ENCODE results near the gene USP38.
"Not testable (repeated sequence)": the region's sequence is repeated elsewhere in the genome, so short reads cannot be mapped to it uniquely, and the experiment has no call there.

The USP38 gene

DNA sequence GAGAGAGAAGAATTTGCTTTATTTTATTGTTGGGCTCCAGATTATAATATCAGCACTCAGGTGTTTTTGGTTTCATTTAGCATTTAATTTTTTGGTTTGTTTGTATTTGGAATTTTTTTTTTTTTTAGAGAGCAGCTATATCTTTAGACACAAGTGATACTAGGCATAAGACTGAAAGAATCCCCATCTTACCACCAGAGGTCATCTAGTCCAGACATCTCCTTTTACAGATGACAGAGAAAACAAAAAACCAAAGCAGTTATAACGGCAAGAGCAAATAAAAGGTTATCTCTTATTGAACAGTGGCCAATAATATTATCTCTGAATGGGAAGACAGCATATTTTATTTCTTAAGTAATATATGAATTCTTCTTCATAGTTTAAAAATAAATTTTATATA lies 22.8 kb downstream of the USP38 start:
- no peak for DNase-seq (ENCODE audit: low read depth)

DNA sequence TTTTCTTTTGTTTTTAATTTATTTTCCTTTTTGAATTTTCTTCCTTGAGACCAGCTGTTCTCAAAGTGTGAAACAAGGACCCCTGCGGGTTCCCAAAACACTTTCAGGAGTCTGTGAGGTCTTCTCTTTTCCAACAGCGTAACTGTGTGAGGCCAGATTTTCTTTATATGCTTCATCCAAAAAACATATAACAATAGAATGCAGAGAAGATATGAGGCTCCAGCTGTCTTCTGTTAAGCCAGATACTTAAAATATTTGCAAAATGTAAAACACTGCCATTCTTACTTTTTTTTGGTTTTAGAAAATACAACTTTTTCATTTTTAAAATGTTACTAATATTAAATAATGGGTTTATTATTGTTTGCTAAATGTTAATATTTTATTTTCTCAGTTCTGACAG lies 27.8 kb downstream of the USP38 start:
- no peak for DNase-seq (ENCODE audit: low read depth)

DNA sequence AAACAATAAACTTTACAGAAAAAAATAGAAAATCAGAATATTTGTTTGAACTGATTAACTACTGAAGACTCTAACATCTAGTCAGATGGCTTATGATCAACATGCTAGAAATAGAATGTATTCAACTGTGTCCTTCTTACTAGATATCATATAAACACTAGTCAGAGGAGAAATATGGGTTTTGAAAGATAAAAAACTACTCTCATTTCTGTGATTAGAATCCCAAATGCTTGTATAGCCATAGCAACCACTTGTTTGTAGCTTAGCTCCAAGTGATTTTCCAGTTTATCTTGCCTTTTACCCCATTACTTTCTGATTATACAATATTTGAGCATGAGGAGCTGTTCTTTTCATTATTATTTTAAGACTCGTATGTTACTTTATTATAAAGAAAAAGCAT lies 31.2 kb downstream of the USP38 start:
- no peak for DNase-seq (ENCODE audit: low read depth)

DNA sequence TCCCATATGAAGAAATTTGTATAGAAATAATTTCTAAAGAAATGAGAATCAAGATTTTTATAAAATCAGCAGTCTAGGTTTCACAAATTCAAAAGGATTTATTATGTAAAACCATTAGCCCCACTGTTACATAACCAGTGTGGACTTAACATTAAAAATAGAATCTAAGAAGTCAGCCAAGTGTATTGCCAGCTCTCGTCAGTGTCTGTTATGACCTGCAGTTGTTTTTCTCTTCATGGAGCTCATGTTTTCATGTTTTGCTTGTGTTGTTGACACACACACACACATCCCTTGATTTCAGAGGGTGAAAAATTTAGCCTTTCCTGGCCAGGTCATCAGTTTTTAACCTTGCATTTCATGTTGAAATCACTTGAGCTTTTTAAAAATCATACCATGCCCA lies 39.5 kb downstream of the USP38 start:
- DNase-seq (ENCODE audit: low read depth): no peak

DNA sequence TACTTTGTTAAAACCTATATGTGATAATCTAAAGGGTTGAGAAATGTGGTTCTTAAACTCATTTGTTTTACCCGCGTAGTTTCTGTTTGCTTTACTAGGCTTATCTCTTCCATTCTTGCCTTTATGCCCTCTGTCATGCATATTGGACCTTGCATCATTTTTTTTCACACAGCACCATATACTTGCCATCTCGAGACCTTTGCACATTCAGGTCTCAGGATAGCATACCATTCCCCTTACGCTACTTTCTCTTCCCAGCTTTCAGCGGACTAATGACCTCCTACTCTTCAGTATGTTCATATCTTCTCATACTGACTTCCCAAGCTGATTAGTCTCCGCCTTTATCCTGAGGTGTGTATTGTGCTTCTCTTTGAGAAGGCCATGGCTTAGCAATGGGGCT lies 40.5 kb downstream of the USP38 start:
- DNase-seq (ENCODE audit: low read depth): no peak

DNA sequence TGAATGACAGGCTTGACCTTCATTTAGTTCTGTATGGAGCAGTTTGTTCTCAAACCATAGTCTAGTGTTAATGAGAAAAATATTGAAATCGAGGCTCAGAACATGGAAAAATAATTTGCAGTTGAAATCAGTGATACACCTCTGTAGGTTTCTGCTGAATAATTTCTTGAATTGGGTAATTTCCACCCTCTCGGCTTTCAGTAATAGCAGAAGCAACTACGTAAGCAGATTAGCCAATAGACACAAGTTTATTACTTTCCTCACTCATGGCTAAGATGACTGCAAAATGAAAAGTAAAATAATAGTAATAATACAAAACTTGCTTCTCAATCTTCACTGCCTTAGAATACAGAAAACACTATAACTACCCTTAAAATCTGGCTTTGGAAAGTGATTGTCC lies 46.0 kb downstream of the USP38 start:
- no peak for DNase-seq (ENCODE audit: low read depth)

DNA sequence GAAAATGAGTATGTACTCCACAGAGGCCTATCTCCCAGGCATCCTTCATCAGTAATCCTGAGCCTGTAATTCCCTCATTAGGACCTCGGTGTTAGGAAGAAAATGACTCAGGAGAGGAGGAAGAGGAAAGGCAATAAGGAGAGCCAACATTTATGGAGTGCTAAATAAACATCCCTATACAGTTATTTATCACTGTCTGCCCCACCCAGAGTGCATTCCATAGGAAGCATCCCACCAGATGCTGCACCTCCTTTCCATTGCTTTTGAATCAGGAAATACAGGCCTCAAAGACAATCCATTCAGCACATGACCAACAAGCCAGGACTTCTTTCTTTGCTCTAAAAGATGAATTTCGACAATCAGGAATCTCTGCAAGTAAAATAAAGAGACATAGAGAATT lies 47.6 kb downstream of the USP38 start:
- DNase-seq (ENCODE audit: low read depth): no peak

DNA sequence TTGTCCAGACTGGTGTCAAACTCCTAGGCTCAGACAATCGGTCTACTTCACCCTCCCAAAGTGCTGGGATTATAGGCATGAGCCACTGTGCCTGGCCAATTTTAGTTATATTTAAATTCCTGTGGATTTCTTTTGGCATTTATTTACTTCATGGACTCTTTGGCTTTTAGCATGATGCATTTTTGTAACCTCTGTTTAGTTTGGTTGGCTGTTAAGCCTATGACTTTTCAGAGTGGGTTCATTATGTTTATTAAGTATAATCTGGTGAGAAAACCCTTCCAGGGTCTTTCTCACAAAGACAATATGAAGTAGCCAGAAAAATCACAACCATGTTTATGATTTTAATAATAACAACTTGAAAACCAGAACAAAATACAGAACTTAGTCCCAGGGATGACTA lies 49.4 kb downstream of the USP38 start:
- DNase-seq (ENCODE audit: low read depth): no peak

DNA sequence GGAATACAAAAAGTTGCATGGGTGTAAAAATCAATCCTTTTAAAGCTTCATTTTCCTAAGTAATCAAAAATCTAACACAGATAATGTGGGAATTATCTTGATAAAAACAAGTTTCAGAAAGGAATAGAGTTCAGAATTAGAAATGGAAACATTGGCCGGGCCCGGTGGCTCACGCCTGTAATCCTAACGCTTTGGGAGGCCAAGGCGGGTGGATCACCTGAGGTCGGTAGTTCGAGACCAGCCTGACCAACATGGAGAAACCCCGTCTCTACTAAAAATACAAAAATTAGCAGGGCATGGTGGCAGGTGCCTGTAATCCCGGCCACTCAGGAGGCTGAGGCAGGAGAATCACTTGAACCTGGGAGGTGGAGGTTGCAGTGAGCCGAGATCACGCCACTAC lies 52.5 kb downstream of the USP38 start:
- not testable (repeated sequence) for DNase-seq (ENCODE audit: low read depth)

DNA sequence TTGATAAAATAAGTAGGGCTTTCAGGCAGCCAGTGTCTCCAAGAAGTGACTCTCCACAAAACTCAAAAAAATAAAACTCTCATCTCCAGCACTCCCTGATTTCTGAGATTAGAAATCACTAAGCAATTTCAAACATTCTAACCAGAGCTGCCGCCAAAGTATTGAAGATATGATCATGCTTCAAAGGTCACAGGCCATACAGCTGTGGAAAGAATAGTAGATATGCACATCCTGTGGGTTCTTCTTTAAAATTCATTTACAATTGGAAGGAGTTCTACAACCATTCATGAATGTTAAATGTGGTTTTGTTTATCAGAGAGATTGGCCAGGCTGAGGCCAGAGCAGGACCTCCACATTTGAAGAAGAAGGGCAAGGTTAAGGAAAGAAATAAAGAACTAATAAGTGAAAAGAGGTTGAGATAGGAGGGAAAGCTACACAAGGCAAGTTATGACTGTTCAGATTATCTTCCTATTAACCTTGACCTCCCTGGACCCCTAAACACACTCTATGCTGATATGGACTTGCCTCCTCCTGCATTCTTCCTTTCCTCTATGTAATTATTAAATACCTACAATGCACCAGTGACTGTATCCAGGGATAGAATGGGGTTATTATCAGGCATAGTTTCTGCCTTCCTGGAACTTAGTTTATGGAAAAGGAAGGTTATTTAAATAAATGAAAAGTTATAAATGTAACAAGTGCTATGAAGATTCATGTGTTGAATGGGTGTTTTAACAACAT lies 56.4 kb downstream of the USP38 start:
- no peak for DNase-seq (ENCODE audit: low read depth)

DNA sequence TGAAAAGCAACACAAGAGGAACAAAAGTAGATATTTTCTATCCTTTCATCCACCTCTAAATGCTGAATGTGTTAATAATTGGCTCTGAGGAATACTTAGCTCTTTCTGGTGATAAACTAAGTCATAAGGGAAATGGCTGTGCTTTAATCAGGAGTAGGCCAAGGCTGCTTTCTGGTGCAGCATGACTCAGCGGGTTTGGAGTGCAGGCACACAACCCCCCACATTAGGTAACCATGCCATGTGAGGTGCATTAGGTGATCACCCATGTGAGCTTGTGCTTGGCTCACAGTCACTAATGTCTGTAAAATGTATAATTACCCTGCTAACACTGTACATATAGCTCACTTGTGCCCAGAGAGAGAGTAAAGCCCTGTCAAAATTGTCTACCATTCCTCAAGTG lies 57.2 kb downstream of the USP38 start:
- DNase-seq (ENCODE audit: low read depth): no peak

DNA sequence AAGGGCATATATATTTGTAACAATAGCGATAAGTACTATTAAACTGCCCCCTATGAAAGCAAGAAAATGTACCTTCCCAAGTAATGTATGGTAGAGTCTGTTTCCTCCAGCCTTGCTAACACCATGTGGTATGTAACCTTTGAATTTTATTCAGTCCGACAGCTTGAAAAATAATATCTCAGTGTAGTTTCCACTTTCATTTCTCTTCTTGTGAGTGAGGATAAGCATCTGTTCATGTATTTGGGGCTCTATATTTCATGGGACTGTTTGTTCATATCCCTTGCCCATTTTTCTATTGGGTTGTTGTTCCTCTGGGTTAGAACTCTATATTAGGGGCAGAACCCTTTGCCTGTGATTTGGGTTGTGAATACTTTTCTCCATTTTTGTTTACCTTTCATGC lies 58.3 kb downstream of the USP38 start:
- no peak for DNase-seq (ENCODE audit: low read depth)

DNA sequence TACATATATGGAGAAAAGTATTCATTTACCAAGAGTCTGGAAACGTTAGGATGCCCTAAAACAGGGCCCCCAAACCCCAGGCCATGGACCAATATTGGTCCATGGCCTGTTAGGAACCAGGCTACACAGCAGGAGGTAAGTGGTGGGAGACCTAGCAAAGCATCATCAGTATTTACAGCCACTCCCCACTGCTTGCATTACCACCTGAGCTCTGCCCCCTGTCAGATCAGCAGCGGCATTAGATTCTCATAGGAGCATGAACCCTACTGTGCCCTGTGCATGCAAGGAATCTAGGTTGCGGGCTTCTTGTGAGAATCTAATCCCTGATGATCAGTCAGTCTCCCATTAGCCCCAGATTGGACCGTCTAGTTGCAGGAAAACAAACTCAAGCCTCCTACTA lies 62.3 kb downstream of the USP38 start:
- DNase-seq (ENCODE audit: low read depth): no peak

DNA sequence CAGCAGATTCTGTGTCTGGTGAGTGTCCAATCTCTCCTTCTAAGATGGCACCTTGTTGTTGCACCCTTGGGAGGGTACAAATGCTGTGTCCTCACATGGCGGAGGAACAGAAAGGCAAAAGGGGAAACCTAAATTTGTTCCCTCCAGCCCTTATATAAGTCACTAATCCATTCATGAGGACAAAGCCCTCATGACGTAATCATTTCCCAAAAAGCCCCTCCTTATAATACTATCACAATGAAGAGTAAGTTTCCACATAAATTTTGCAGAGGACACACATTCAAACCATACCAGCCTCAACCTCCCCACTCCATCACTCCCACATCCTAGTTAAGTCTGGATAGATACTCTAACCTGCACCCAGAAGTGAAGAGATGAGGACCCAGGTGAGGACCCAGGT lies 63.1 kb downstream of the USP38 start:
- no peak for DNase-seq (ENCODE audit: low read depth)

DNA sequence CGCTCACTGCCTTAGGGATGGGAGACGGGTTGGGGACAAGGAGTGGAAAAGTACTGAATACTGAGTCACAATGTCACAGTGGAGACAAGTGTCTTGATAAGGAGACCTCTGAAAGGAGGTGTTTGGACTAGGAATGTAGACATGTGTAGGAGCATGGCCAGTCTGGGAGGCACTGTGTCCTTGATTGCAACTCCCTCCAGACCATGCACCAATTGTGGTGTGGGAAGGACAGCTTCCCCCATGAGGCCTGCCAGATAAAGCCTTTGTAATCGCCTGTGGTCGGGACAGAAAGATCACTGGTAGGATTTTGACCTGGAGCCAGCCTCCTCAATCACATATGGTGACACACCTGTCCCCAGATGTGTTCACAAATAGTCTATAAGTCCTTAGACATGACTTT lies 64.1 kb downstream of the USP38 start:
- no peak for DNase-seq (ENCODE audit: low read depth)

DNA sequence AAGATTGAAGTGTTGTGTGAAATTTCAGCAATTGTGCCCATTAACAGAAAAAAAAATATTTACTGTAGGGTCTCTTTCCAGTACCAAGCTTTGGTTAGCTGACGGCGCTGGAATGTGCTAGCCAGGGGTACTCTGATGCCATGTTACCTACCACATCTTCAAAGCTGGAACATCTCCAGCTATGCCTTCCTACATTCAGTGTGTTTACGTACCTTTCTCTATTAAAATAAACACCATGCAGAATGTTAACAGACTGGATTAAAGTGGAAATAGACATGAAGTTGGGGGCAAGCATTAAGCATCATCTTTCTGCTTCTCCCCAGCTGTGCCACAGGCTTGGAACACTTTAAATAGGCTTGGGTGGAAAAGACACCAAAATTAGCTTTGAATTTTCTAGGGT lies 65.9 kb downstream of the USP38 start:
- DNase-seq (ENCODE audit: low read depth): no peak

DNA sequence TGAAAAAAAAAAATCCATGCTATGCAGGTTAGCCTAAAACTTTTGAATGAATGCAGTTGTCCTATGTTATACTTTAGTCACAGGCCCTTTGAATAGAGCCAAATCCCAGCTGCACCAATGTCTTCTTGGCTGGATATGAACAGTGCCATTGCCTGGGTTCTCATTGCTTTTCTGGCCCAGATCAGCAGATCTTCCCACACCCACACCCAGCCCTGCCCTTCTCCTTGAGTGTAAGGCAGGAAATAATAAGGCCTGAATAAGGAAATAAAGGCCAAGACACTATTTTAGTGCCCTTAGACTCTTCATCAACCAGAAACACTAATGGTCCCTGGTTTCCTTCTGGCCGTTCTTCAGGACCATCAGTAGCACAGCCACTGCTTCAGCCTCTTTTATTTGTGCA lies 66.6 kb downstream of the USP38 start:
- no peak for DNase-seq (ENCODE audit: low read depth)

DNA sequence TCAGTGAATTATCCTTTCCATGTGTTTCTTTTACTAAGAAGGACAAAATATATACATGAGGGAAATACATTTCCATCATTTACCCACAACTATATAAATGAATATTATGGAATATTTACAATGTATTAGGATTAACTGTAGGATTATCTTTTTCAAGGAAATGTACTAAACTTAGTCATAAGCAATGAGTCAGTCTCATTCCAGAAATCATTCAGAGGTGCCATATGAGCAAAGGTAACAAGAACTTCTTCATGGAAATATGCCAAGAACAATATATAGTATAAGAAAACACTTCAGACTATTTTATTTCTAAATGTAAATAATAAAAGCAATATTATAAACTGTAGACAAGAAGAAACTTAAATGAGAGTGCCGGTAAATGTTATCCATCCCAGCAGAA lies 67.1 kb downstream of the USP38 start:
- DNase-seq (ENCODE audit: low read depth): no peak

DNA sequence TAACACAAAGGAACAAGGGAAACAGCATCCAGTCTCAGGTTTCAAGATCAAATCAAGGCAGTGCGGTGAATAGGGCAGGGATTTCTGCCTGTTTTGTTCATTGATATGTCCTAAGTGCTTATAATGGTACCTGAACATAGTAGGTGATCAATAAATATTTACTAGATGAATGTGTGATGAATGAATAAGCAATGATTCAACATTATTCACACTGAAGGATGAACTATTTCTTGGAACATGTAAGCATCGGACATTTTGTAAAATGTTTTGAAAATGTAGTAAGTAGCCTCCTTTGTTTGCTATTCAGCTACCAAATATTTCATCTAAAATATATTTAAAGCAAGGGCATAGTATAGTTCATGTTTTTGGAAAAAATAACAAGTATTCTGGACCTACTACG lies 67.8 kb downstream of the USP38 start:
- DNase-seq (ENCODE audit: low read depth): no peak

DNA sequence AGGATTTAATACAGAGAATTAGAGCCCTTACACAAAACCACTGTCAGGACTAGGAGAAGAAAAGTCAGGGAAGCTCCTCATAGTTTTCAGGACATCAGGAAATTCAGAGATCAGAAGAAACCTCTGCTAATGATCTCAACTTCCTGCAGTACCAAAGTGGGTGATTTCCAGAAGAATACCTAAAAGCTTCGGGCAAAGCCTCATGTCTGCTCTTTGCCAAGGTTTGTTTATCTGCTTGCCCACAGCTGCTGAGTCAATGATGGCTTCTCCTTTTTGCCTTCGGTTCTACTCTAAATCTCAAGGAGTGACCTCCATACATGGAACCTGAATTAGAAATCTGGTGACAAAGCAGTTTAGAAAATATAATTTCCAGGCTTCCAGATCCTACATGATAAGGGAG lies 68.4 kb downstream of the USP38 start:
- DNase-seq (ENCODE audit: low read depth): no peak

DNA sequence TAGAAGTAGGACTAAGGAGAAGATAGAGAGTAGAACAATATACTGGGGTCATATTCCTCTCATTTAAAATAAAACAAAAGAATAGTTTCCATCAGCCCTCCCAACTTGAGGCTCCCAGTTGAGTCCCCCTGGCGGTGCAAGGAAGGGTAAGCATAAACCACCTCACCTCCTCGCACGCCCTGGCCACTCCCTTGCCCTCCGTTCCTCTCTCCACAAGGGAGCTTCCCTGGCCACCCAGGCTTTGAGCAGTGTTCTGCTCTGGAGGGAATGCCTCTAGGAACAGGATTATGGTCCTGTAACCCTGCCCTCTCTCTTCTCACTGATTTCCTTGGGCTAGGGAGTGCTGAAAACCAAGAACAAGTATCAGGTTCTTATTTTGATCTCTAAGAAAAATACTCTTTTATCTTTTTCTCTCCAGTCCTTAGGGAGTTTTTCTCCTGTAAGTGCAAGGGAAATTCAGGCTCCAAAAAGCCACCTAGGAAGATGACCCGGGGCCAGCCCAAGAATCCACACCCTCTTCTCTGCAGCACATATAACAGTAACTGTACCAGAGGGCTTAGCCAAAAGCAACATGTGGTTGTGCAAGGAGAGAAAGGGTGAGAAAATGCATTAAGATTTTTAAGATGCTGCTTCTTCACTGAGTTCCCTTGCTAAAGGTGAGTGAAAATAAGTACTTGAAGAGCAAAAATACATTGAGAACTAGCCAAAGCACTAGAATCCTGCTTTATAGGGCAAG lies 69.9 kb downstream of the USP38 start:
- DNase-seq (ENCODE audit: low read depth): no peak

DNA sequence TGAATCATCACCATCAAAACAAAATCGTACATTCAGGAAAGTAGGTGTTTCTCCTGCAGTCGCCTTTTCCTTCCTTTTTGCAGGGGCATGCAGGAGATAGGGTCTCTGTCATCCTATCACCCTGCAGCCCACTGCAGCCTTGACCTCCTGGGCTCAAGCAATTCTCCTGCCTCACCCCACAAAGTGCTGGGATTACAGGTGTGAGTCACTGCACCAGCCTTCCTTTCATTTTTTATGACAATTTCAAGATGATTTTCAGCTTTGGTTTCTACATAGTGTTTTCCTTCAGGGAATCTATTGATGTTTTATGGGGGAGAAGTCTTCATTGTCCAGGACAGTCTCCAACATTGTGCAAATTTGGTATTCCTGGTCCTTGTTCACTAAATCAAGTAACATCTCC lies 71.7 kb downstream of the USP38 start:
- DNase-seq (ENCODE audit: low read depth): no peak

DNA sequence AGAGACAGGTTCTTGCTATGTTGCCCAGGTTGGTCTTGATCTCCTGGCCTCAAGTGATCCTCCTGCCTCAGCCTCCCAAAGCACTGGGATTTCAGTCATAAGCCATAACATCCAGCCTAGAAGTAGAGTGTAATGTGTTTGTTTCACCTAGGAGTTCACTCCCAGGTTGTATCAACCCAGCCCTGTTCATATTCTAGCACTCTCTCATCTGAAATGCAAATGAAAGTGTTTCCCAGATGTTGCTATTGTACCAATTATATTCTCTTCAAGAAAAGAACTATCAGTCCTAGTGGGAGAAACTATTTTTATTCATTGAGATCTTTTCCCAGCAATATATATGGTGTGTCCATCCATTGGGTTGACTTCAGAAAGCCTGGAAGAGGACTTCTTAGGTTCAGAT lies 72.6 kb downstream of the USP38 start:
- no peak for DNase-seq (ENCODE audit: low read depth)

DNA sequence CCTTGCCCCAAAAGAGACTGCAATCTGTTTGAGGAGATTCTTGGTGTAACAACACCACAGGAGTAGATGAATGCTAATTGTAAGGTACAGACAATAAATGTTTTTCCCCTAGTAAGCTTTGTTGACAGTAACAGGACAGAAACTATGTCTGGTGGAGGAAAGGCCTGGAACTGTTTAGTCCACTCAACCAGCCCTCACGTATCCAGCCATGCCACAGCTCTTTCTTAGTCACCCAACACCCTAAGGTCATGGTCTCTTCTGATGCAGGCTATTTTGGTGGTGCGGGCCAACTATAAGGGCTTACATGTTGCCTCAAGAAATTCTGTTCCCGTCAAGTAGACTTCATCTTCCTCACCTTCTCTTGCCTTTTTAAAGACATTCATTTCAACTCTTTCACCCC lies 76.0 kb downstream of the USP38 start:
- DNase-seq (ENCODE audit: low read depth): no peak

All from CMK (cell line).